Neuronal stem cell (in vitro differentiated cells): ENCODE measurements around the gene CCDC63.
"Not testable (repeated sequence)": the region's sequence is repeated elsewhere in the genome, so short reads cannot be mapped to it uniquely, and the experiment has no call there.

ENCODE experiments used
- DNase-seq: peaks from one replicate; pipeline ENCODE4 v3.0.0-alpha.2; 2013; ENCODE audit warnings: low spot score
- H2AFZ ChIP-seq: one replicate; pipeline ENCODE4 v1.6.1; 2013; ENCODE audit warnings: mild to moderate bottlenecking, low read length, inconsistent platforms
- H2AK5ac ChIP-seq: 2 replicates; pipeline ENCODE4 v1.6.1; 2013; ENCODE audit warnings: low read depth, mild to moderate bottlenecking, inconsistent platforms, low read length, moderate library complexity, mixed read lengths
- H2BK120ac ChIP-seq: 2 replicates; pipeline ENCODE4 v1.6.1; 2013; ENCODE audit warnings: low read depth, mild to moderate bottlenecking, inconsistent platforms, low read length, moderate library complexity, mixed read lengths
- H2BK12ac ChIP-seq: one replicate; pipeline ENCODE4 v1.6.1; 2013; ENCODE audit warnings: low read length, inconsistent platforms
- H2BK15ac ChIP-seq: 2 replicates; pipeline ENCODE4 v1.6.1; 2013; ENCODE audit warnings: mild to moderate bottlenecking, low read length, inconsistent platforms, mixed read lengths
- H2BK5ac ChIP-seq: one replicate; pipeline ENCODE4 v1.6.1; 2013; ENCODE audit warnings: inconsistent platforms, mild to moderate bottlenecking, low read length, moderate library complexity
- H3K14ac ChIP-seq: one replicate; pipeline ENCODE4 v1.6.1; 2013; ENCODE audit warnings: low read length, inconsistent platforms
- H3K18ac ChIP-seq: 2 replicates; pipeline ENCODE4 v1.6.1; 2013; ENCODE audit warnings: low read length, inconsistent platforms
- H3K23ac ChIP-seq: 2 replicates; pipeline ENCODE4 v1.6.1; 2013; ENCODE audit warnings: low read depth, mild to moderate bottlenecking, mixed read lengths, low read length, inconsistent platforms; ENCODE audit not compliant: poor library complexity
- H3K27ac ChIP-seq: replicated peaks from 3 replicates; pipeline ENCODE4 v1.5.1; 2013; ENCODE audit warnings: low read length, inconsistent platforms
- H3K27me3 ChIP-seq, 3 experiments: 2 replicates each; pipeline ENCODE4 v1.6.1; 2013; ENCODE audit warnings: low read length in 3 of 3, mild to moderate bottlenecking in 2 of 3, inconsistent platforms in 1 of 3, low read depth in 1 of 3, mixed read lengths in 1 of 3, moderate library complexity in 1 of 3; ENCODE audit not compliant: control insufficient read depth in 3 of 3, insufficient read depth in 3 of 3
- H3K36me3 ChIP-seq, 2 donors: replicated peaks in 1 of 2; 2 replicates each; pipeline ENCODE4 v1.6.1; 2013; ENCODE audit warnings: low read length in 2 of 2; ENCODE audit not compliant: control insufficient read depth in 2 of 2, insufficient read depth in 2 of 2
- H3K4ac ChIP-seq: 2 replicates; pipeline ENCODE4 v1.6.1; 2013; ENCODE audit warnings: inconsistent platforms, mild to moderate bottlenecking, low read length, moderate library complexity
- H3K4me1 ChIP-seq, 2 donors: 1 replicate in 1 of 2; 2 replicates in 1 of 2; pipeline ENCODE4 v1.6.1; 2013; ENCODE audit warnings: low read length in 2 of 2, low read depth in 1 of 2; ENCODE audit not compliant: control insufficient read depth in 2 of 2, insufficient read depth in 1 of 2
- H3K4me2 ChIP-seq: one replicate; pipeline ENCODE4 v1.6.1; 2013; ENCODE audit warnings: mild to moderate bottlenecking, low read length, inconsistent platforms; ENCODE audit not compliant: insufficient read depth, poor library complexity, severe bottlenecking
- H3K4me3 ChIP-seq, 2 donors: 2 replicates each; pipeline ENCODE4 v1.5.1; 2013; ENCODE audit warnings: low read length in 2 of 2, mild to moderate bottlenecking in 2 of 2, inconsistent platforms in 1 of 2, moderate library complexity in 1 of 2
- H3K79me1 ChIP-seq: one replicate; pipeline ENCODE4 v1.6.1; 2013; ENCODE audit warnings: low read depth, mild to moderate bottlenecking, inconsistent platforms, low read length, moderate library complexity
- H3K9ac ChIP-seq: one replicate; pipeline ENCODE4 v1.6.1; 2013; ENCODE audit warnings: mild to moderate bottlenecking, low read depth, low read length, inconsistent platforms; ENCODE audit not compliant: poor library complexity
- H3K9me3 ChIP-seq, 2 donors: replicated peaks in 1 of 2; 2 replicates each; pipeline versions ENCODE3 to v1.6.1; 2013; ENCODE audit warnings: low read length in 2 of 2, mild to moderate bottlenecking in 2 of 2, inconsistent platforms in 1 of 2, low read depth in 1 of 2, mixed read lengths in 1 of 2, moderate library complexity in 1 of 2; ENCODE audit not compliant: control insufficient read depth in 2 of 2, insufficient read depth in 1 of 2
- H4K8ac ChIP-seq: one replicate; pipeline ENCODE4 v1.6.1; 2013; ENCODE audit warnings: low read depth, mild to moderate bottlenecking, inconsistent platforms, low read length, moderate library complexity
- H4K91ac ChIP-seq: one replicate; pipeline ENCODE4 v1.6.1; 2013; ENCODE audit warnings: low read length, low read depth, mild to moderate bottlenecking, inconsistent platforms; ENCODE audit not compliant: poor library complexity
- WGBS, 2 donors: extraction: QIAGEN DNeasy Blood & Tissue Kit; methylation state at CpG; one replicate each; pipeline ENCODE4 v1.1.7; 2013; ENCODE audit warnings: missing lambda C conversion rate in 2 of 2, mixed read lengths in 1 of 2; ENCODE audit not compliant: insufficient read length in 2 of 2, insufficient replicate concordance in 1 of 2; ENCODE audit errors: extremely low coverage in 2 of 2; 5-methylcytosine and 5-hydroxymethylcytosine counted together

CCDC63 gene

DNA sequence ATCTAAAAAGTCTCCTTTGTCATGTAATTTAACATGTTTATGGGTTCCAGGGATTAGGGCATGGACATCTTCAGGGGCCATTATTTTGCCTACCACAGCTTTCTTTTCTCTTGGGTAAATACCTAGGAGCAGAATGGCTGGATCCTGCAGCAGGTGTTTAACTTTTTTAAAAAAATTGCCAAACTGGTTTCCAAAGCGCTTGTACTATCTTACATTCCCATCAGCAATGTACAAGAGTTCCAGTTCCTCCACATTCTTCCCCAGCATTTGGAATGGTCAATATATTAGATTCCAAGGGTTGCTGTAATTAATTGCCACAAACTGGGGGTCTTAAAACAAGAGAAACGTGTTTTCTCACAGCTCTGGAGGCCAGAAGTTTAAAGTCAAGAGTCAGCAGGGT lies 101.3 kb downstream of the CCDC63 start:
- no peak overlapping the region for H2BK12ac ChIP-seq
- H2BK120ac ChIP-seq, result no peak overlapping the region
- no peak overlapping the region for H3K4ac ChIP-seq
- H3K9ac ChIP-seq, result no peak overlapping the region
- no peak overlapping the region for H3K27ac ChIP-seq
- no peak overlapping the region for H3K4me2 ChIP-seq
- no peak overlapping the region for H3K23ac ChIP-seq
- DNase-seq, result no peak
- no peaks in the 10 kb centered on the region for H3K79me1 ChIP-seq
- H2AFZ ChIP-seq, result no peak overlapping the region
- no peak overlapping the region for H4K91ac ChIP-seq
- H2AK5ac ChIP-seq, result no peak overlapping the region
- H4K8ac ChIP-seq, result no peak overlapping the region
- H3K27me3 ChIP-seq, result no peaks in the 10 kb centered on the region
- H3K18ac ChIP-seq, result no peak overlapping the region
- H3K14ac ChIP-seq, result no peak overlapping the region
- H3K4me1 ChIP-seq, result no peaks in the 10 kb centered on the region
- H3K4me3 ChIP-seq, result no peak overlapping the region
- H3K36me3 ChIP-seq, result no peaks in the 10 kb centered on the region
- no peaks in the 10 kb centered on the region for H3K9me3 ChIP-seq
- no CpG with 5 or more reads among the region's 2 CpGs for WGBS, 2 donors
- no peak overlapping the region for H2BK15ac ChIP-seq
- no peak overlapping the region for H2BK5ac ChIP-seq

DNA sequence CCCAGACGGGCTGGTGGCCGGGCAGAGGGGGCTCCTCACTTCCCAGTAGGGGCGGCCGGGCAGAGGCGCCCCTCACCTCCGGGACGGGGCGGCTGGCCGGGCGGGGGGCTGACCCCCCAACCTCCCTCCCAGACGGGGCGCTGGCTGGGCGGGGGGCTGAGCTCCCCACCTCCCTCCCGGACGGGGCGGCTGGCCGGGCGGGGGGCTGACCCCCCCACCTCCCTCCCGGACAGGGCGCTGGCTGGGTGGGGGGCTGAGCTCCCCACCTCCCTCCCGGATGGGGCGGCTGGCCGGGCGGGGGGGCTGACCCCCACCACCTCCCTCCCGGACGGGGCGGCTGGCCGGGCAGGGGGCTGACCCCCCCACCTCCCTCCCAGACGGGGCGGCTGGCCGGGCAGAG lies 103.7 kb downstream of the CCDC63 start:
- WGBS, 2 donors, result no CpG with 5 or more reads among the region's 31 CpGs
- H4K91ac ChIP-seq, H3K4ac ChIP-seq, H3K4me3 ChIP-seq, H3K4me2 ChIP-seq, H3K27ac ChIP-seq, H3K27me3 ChIP-seq, H2BK5ac ChIP-seq, H3K36me3 ChIP-seq, H2AFZ ChIP-seq, H2BK120ac ChIP-seq, H2BK15ac ChIP-seq, H2BK12ac ChIP-seq, H3K79me1 ChIP-seq, DNase-seq, H3K18ac ChIP-seq, H3K9me3 ChIP-seq, H3K9ac ChIP-seq, H4K8ac ChIP-seq, H3K23ac ChIP-seq, H3K4me1 ChIP-seq, H3K14ac ChIP-seq, H2AK5ac ChIP-seq: not testable (repeated sequence)

DNA sequence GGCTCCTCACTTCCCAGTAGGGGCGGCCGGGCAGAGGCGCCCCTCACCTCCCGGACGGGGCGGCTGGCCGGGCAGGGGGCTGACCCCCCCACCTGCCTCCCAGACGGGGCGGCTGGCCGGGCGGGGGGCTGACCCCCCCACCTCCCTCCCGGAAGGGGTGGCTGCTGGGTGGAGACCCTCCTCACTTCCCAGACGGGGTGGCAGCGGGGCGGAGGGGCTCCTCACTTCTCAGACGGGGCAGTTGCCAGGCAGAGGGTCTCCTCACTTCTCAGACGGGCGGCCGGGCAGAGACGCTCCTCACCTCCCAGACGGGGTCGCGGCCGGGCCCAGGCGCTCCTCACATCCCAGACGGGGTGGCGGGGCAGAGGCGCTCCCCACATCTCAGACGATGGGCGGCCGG lies 104.1 kb downstream of the CCDC63 start:
- H3K4me1 ChIP-seq, H3K79me1 ChIP-seq, H3K36me3 ChIP-seq, H3K9ac ChIP-seq, H3K18ac ChIP-seq, H3K4ac ChIP-seq, H3K9me3 ChIP-seq, H3K23ac ChIP-seq, H2BK15ac ChIP-seq, H2BK12ac ChIP-seq, H3K4me3 ChIP-seq, H3K27me3 ChIP-seq, H3K4me2 ChIP-seq, H2AFZ ChIP-seq, H3K27ac ChIP-seq, H4K91ac ChIP-seq, H4K8ac ChIP-seq, DNase-seq, H3K14ac ChIP-seq, H2AK5ac ChIP-seq, H2BK5ac ChIP-seq, H2BK120ac ChIP-seq: not testable (repeated sequence)
- WGBS, 2 donors, result no CpG with 5 or more reads among the region's 31 CpGs
